Measurements from ENCODE around the gene HEXD.

- TF ChIP-seq CTCF (IDR thresholded peaks at IDR 0.05; ENCODE audit: extremely low read depth in 1 of 2, insufficient read depth in 1 of 2, low read depth in 1 of 2, low read length in 2 of 2) = no peak
- no peak for TF ChIP-seq POLR2AphosphoS5 (IDR thresholded peaks at IDR 0.05; ENCODE audit: insufficient read depth, low read depth, low read length)
- no peak for TF ChIP-seq FOS (IDR thresholded peaks at IDR 0.05; ENCODE audit: borderline replicate concordance, insufficient read depth, low read length)
- TF ChIP-seq POLR2A (IDR thresholded peaks at IDR 0.05; ENCODE audit: low read depth, low read length) = no peak
- TF ChIP-seq MYC (IDR thresholded peaks at IDR 0.05; ENCODE audit: low read depth, low read length) = no peak
- no peak for TF ChIP-seq EZH2 (IDR thresholded peaks at IDR 0.05; ENCODE audit: borderline replicate concordance, low read depth, low read length, severe bottlenecking)
- no peak for TF ChIP-seq MAX (IDR thresholded peaks at IDR 0.05; ENCODE audit: insufficient read depth, insufficient read length)
Observed at GRCh38 chr17:82444284-82444893, 26.2 kb downstream of the HEXD start.

Data from endothelial cell of umbilical vein (primary cell).